Pulmonary artery endothelial cell (primary cell): ENCODE measurements around the gene TMEM131L. TPM values are rescaled to one million over a fixed set of nuclear protein-coding genes. Genes with fewer than 3 reads are reported as not detected.
"Not testable (repeated sequence)": the region's sequence is repeated elsewhere in the genome, so short reads cannot be mapped to it uniquely, and the experiment has no call there.

Experiments used
- DNase-seq: peaks from one replicate; pipeline ENCODE4 v3.0.0-alpha.2; 2011; ENCODE audit warnings: low read depth, low spot score
- total RNA-seq: library from RNA; depleted of rRNA; stranded (reverse); fragments of >200 nt; gene quantifications from 2 replicates; pipeline ENCODE4 v1.2.3, GENCODE V29; 2014

Gene TMEM131L
- total RNA-seq, 1 donor from 2014 or later, result 9.8 TPM

- no peak for DNase-seq
Measured at GRCh38 chr4:153448003-153448731, 18.0 kb upstream of the TMEM131L start.

GRCh38 chr4:153449338-153449737 lies 16.8 kb upstream of the TMEM131L start:
- DNase-seq, result no peak

GRCh38 chr4:153450544-153450917 lies 15.6 kb upstream of the TMEM131L start:
- no peak for DNase-seq

GRCh38 chr4:153451145-153451544 lies 15.0 kb upstream of the TMEM131L start:
- not testable (repeated sequence) for DNase-seq

GRCh38 chr4:153451911-153452657 lies 14.1 kb upstream of the TMEM131L start:
- DNase-seq, result no peak

GRCh38 chr4:153452658-153453378 lies 13.3 kb upstream of the TMEM131L start:
- no peak for DNase-seq

- no peak for DNase-seq
Measured at GRCh38 chr4:153453402-153453801, 12.8 kb upstream of the TMEM131L start.

- DNase-seq, result no peak
Measured at GRCh38 chr4:153458969-153459368, 7.2 kb upstream of the TMEM131L start.

GRCh38 chr4:153461549-153461948 lies 4.6 kb upstream of the TMEM131L start:
- DNase-seq, result not testable (repeated sequence)

- no peak for DNase-seq
Measured at GRCh38 chr4:153464068-153464467, 2.1 kb upstream of the TMEM131L start.

- DNase-seq, result no peak
Measured at GRCh38 chr4:153465140-153465539, 1.0 kb upstream of the TMEM131L start.

GRCh38 chr4:153465615-153466080 lies 512 bp upstream of the TMEM131L start:
- no peak for DNase-seq

- no peak for DNase-seq
Measured at GRCh38 chr4:153466949-153467896, 1.1 kb downstream of the TMEM131L start.

GRCh38 chr4:153467897-153468262 lies 1.7 kb downstream of the TMEM131L start:
- DNase-seq, result no peak

GRCh38 chr4:153468587-153468986 lies 2.4 kb downstream of the TMEM131L start:
- no peak for DNase-seq

- no peak for DNase-seq
Measured at GRCh38 chr4:153469031-153469430, 2.9 kb downstream of the TMEM131L start.

GRCh38 chr4:153471071-153471697 lies 5.0 kb downstream of the TMEM131L start:
- not testable (repeated sequence) for DNase-seq

- no peak for DNase-seq
Measured at GRCh38 chr4:153471698-153472093, 5.5 kb downstream of the TMEM131L start.

- DNase-seq, result no peak
Measured at GRCh38 chr4:153472122-153473037, 6.2 kb downstream of the TMEM131L start.
